ENCODE results near the gene PTPN13. TPM values are rescaled to one million over a fixed set of nuclear protein-coding genes. Genes with fewer than 3 reads are reported as not detected.

PTPN13 gene
- total RNA-seq, 1 donor from 2014 or later = 0.88 TPM

- intact Hi-C loops (cut with micrococcal nuclease) = no loop called here
Measured at GRCh38 chr4:86855572-86855971, 261.5 kb downstream of the PTPN13 start.

- intact Hi-C loops (cut with micrococcal nuclease) = no loop called here
Measured at GRCh38 chr4:86856896-86857295, 262.8 kb downstream of the PTPN13 start.

- intact Hi-C loops (cut with micrococcal nuclease) = no loop called here
Measured at GRCh38 chr4:86857341-86858052, 263.4 kb downstream of the PTPN13 start.

Other genes starting within 250 kb of the PTPN13 start
- not detected in 2 replicates for gene MAPK10, start 234.3 kb upstream of the PTPN13 start, total RNA-seq